ENCODE measurements around the gene WDR33.
"Not testable (repeated sequence)": the region's sequence is repeated elsewhere in the genome, so short reads cannot be mapped to it uniquely, and the experiment has no call there.

WDR33 gene

GRCh38 chr2:127810619-127811396 is at the start of gene WDR33:
TSS of gene WDR33 (minus strand) at chr2:127811171. CDS start at chr2:127770981, 40,190 bp downstream.
- DNase-seq (ENCODE audit: low read depth): peak; percentile 84

- DNase-seq (ENCODE audit: low read depth): no peak
Measured at GRCh38 chr2:127860130-127860529, 49.2 kb upstream of the WDR33 start.

GRCh38 chr2:127859712-127860085 is 48.7 kb upstream of the WDR33 start:
- peak; percentile 50 for DNase-seq (ENCODE audit: low read depth)

- DNase-seq (ENCODE audit: low read depth): no peak
Measured at GRCh38 chr2:127857265-127857808, 46.4 kb upstream of the WDR33 start.

- no peak for DNase-seq (ENCODE audit: low read depth)
Measured at GRCh38 chr2:127853671-127854070, 42.7 kb upstream of the WDR33 start.

- no peak for DNase-seq (ENCODE audit: low read depth)
Measured at GRCh38 chr2:127852388-127852787, 41.4 kb upstream of the WDR33 start.

- no peak for DNase-seq (ENCODE audit: low read depth)
Measured at GRCh38 chr2:127847931-127848330, 37.0 kb upstream of the WDR33 start.

GRCh38 chr2:127844973-127845372 is 34.0 kb upstream of the WDR33 start:
- no peak for DNase-seq (ENCODE audit: low read depth)

- DNase-seq (ENCODE audit: low read depth): no peak
Measured at GRCh38 chr2:127843677-127844076, 32.7 kb upstream of the WDR33 start.

- DNase-seq (ENCODE audit: low read depth): no peak
Measured at GRCh38 chr2:127841466-127842178, 30.7 kb upstream of the WDR33 start.

GRCh38 chr2:127840893-127841292 is 29.9 kb upstream of the WDR33 start:
- no peak for DNase-seq (ENCODE audit: low read depth)

- no peak for DNase-seq (ENCODE audit: low read depth)
Measured at GRCh38 chr2:127834951-127835350, 24.0 kb upstream of the WDR33 start.

GRCh38 chr2:127829845-127830246 is 18.9 kb upstream of the WDR33 start:
- DNase-seq (ENCODE audit: low read depth): peak; percentile 15

GRCh38 chr2:127826708-127827107 is 15.7 kb upstream of the WDR33 start:
- DNase-seq (ENCODE audit: low read depth): not testable (repeated sequence)

GRCh38 chr2:127826047-127826446 is 15.1 kb upstream of the WDR33 start:
- DNase-seq (ENCODE audit: low read depth): no peak

- no peak for DNase-seq (ENCODE audit: low read depth)
Measured at GRCh38 chr2:127820080-127820668, 9.2 kb upstream of the WDR33 start.

GRCh38 chr2:127818794-127819425 is 7.9 kb upstream of the WDR33 start:
- no peak for DNase-seq (ENCODE audit: low read depth)

- no peak for DNase-seq (ENCODE audit: low read depth)
Measured at GRCh38 chr2:127818241-127818640, 7.3 kb upstream of the WDR33 start.

- DNase-seq (ENCODE audit: low read depth): no peak
Measured at GRCh38 chr2:127814677-127815076, 3.7 kb upstream of the WDR33 start.

GRCh38 chr2:127812441-127812840 is 1.5 kb upstream of the WDR33 start:
- DNase-seq (ENCODE audit: low read depth): not testable (repeated sequence)

- DNase-seq (ENCODE audit: low read depth): no peak
Measured at GRCh38 chr2:127811397-127812321, 688 bp upstream of the WDR33 start.

Measured in stimulated activated CD8-positive, alpha-beta memory T cell treated with anti-CD3 and anti-CD28 coated beads, Interleukin-15, amount 100 ng/mL, for 1 hour (primary cell).